Measurements from ENCODE around the gene NRG3. TPM values are rescaled to one million over a fixed set of nuclear protein-coding genes. Genes with fewer than 3 reads are reported as not detected.

Gene NRG3
- total and polyA plus RNA-seq, 11 donors: 0.11 to 0.41 (median 0.27) TPM; not detected in 7

GRCh38 chr10:82680608-82681007 is 805.6 kb downstream of the NRG3 start:
- no peaks in the 10 kb centered on the region for H3K36me3 ChIP-seq
- DNase-seq: no peak
- no peaks in the 10 kb centered on the region for H3K4me1 ChIP-seq
- no peaks in the 10 kb centered on the region for H3K27me3 ChIP-seq
- H3K4me3 ChIP-seq: no peak overlapping the region
- no peak for ATAC-seq
- 85 to 94% (median 88%) methylated on average over 3 of the region's 3 CpGs for WGBS, 4 donors
- no peak overlapping the region for H3K27ac ChIP-seq
- TF ChIP-seq CTCF (IDR thresholded peaks at IDR 0.05) (no peak), POLR2A (IDR thresholded peaks at IDR 0.05) (no peak)
- peaks cover 0 to 12% (median 2%) of the 10 kb centered on the region in 12 donors for H3K9me3 ChIP-seq
- intact Hi-C loops (cut with DNase I): no loop called here

- TF ChIP-seq CTCF (IDR thresholded peaks at IDR 0.05): no peak
- TF ChIP-seq POLR2A (IDR thresholded peaks at IDR 0.05): no peak
- H3K4me3 ChIP-seq: no peak overlapping the region
- no peaks in the 10 kb centered on the region for H3K27me3 ChIP-seq
- H3K4me1 ChIP-seq: no peaks in the 10 kb centered on the region
- H3K27ac ChIP-seq: no peak overlapping the region
- H3K9me3 ChIP-seq: peaks cover 0 to 3% (median 0%) of the 10 kb centered on the region in 12 donors
- DNase-seq: no peak
- H3K36me3 ChIP-seq: no peaks in the 10 kb centered on the region
- 85 to 90% (median 86%) methylated on average over 4 of the region's 4 CpGs for WGBS, 4 donors
- intact Hi-C loops (cut with DNase I): no loop called here
- ATAC-seq: no peak
Measured at GRCh38 chr10:82683945-82684344, 809.0 kb downstream of the NRG3 start.

- peaks cover 0 to 3% (median 0%) of the 10 kb centered on the region in 12 donors for H3K9me3 ChIP-seq
- 69 to 74% (median 72%) methylated on average over 2 of the region's 2 CpGs for WGBS, 4 donors
- no peak overlapping the region for H3K4me3 ChIP-seq
- H3K4me1 ChIP-seq: no peaks in the 10 kb centered on the region
- TF ChIP-seq CTCF (IDR thresholded peaks at IDR 0.05) (no peak), POLR2A (IDR thresholded peaks at IDR 0.05) (no peak)
- intact Hi-C loops (cut with DNase I): no loop called here
- no peak for ATAC-seq
- no peaks in the 10 kb centered on the region for H3K36me3 ChIP-seq
- no peaks in the 10 kb centered on the region for H3K27me3 ChIP-seq
- DNase-seq: no peak
- no peak overlapping the region for H3K27ac ChIP-seq
Measured at GRCh38 chr10:82685087-82685486, 810.1 kb downstream of the NRG3 start.

- no peaks in the 10 kb centered on the region for H3K4me1 ChIP-seq
- ATAC-seq (no peak), DNase-seq (no peak)
- intact Hi-C loops (cut with DNase I): no loop called here
- H3K27ac ChIP-seq: no peak overlapping the region
- H3K27me3 ChIP-seq: no peaks in the 10 kb centered on the region
- WGBS, 4 donors: 84 to 92% (median 87%) methylated on average over 2 of the region's 2 CpGs
- H3K4me3 ChIP-seq: no peak overlapping the region
- TF ChIP-seq CTCF (IDR thresholded peaks at IDR 0.05): no peak
- no peak for TF ChIP-seq POLR2A (IDR thresholded peaks at IDR 0.05)
- peaks cover 0 to 13% (median 0%) of the 10 kb centered on the region in 12 donors for H3K9me3 ChIP-seq
- H3K36me3 ChIP-seq: no peaks in the 10 kb centered on the region
Measured at GRCh38 chr10:82691211-82691610, 816.2 kb downstream of the NRG3 start.
